Middle frontal gyrus (tissue), 1 donor: ENCODE measurements around the gene CHRNA4.

Experiments
- DNase-seq: peaks from one replicate; pipeline ENCODE4 v3.0.0-alpha.2; 2015; ENCODE audit warnings: low spot score; ENCODE audit errors: extremely low spot score

CHRNA4 gene

DNA sequence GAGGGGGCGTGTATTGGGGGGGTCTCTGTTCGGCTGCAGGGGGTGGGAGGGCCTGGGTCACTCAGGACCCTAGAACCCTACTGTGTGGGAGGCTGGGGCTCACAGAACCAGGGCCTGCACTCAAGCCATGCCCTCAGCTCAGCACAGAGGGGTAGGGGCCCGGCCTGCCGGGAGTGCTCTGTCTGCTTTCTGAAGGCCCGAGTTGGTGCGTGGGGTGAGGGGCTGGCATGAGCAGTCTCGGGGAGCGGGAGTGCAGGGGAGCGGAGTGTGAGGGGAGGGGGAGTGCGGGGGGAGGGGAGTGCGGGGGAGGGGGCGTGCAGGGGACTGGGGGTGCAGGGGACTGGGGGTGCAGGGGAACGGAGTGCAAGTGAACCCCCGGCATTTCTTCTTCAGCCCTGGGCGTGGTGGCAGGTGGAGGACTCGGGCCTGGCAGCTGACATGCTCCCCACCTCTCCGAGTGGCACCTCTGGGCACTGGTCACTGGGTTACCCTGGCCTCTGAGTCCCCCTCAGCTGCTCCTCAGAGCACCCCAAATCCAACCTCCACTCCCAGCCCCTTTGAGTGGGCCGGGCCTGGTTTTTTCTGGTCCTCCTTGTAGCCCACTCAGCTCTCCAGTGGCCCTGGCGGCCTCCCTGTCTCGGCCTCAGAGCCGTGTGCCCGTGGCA, 67.1 kb downstream of the CHRNA4 start:
- no peak for DNase-seq

DNA sequence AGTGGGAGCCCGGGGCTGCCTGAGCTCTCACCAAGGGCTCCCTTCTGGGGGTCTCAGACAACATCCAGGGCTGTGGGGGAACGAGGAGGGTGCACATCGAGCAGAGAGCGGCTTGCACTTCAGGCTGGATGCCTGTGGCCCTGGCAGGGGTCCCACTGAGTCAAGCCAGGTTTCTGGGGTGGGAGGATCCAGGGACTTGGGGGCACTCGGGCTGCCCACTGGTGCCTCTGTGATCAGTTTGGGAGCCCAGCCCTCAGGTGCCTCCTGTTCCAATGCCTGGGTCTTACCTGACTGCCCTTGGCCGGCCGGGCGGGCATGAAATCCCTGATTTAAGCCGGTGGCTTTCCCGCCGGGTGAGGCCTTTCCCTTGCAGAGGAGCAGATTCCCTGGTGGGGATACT, 67.7 kb downstream of the CHRNA4 start:
- DNase-seq = no peak
